H9 (cell line): ENCODE results near the gene RABGAP1L. TPM values are rescaled to one million over a fixed set of nuclear protein-coding genes. Genes with fewer than 3 reads are reported as not detected.

ENCODE experiments used
- DNase-seq: peaks from one replicate; pipeline ENCODE4 v3.0.0-alpha.2; 2017
- H2AFZ ChIP-seq: one replicate; pipeline ENCODE4 v1.6.1; 2013; ENCODE audit warnings: mild to moderate bottlenecking, low read length, control low read depth, moderate library complexity
- H2AK5ac ChIP-seq: 2 replicates; pipeline ENCODE4 v1.6.1; 2013; ENCODE audit warnings: low read length, control low read depth, mixed read lengths; ENCODE audit not compliant: insufficient read length
- H2BK120ac ChIP-seq: one replicate; pipeline ENCODE4 v1.6.1; 2013; ENCODE audit warnings: low read depth, mild to moderate bottlenecking, low read length, control low read depth, inconsistent platforms; ENCODE audit not compliant: poor library complexity, severe bottlenecking
- H2BK12ac ChIP-seq: 2 replicates; pipeline ENCODE4 v1.6.1; 2013; ENCODE audit warnings: low read length, control low read depth, mixed read lengths, low read depth; ENCODE audit not compliant: insufficient read length
- H2BK15ac ChIP-seq: 2 replicates; pipeline ENCODE4 v1.6.1; 2013; ENCODE audit warnings: low read depth, low read length, control low read depth
- H2BK20ac ChIP-seq: one replicate; pipeline ENCODE4 v1.6.1; 2013; ENCODE audit warnings: low read depth, mild to moderate bottlenecking, low read length, control low read depth, inconsistent platforms; ENCODE audit not compliant: poor library complexity, severe bottlenecking
- H2BK5ac ChIP-seq: 2 replicates; pipeline ENCODE4 v1.6.1; 2013; ENCODE audit warnings: low read length, control low read depth, mixed read lengths; ENCODE audit not compliant: insufficient read length
- H3K14ac ChIP-seq: 2 replicates; pipeline ENCODE4 v1.6.1; 2013; ENCODE audit warnings: low read length, control low read depth; ENCODE audit not compliant: insufficient read depth
- H3K18ac ChIP-seq: 2 replicates; pipeline ENCODE4 v1.6.1; 2013; ENCODE audit warnings: low read depth, mild to moderate bottlenecking, mixed read lengths, low read length, control low read depth; ENCODE audit not compliant: insufficient read length
- H3K23ac ChIP-seq: 2 replicates; pipeline ENCODE4 v1.6.1; 2013; ENCODE audit warnings: low read length, control low read depth, mixed read lengths, low read depth; ENCODE audit not compliant: insufficient read length
- H3K23me2 ChIP-seq: 2 replicates; pipeline ENCODE4 v1.6.1; 2013; ENCODE audit warnings: low read depth, mild to moderate bottlenecking, mixed read lengths, low read length, control low read depth; ENCODE audit not compliant: insufficient read length, poor library complexity, severe bottlenecking
- H3K27ac ChIP-seq: 2 replicates; pipeline ENCODE4 v1.5.1; 2013; ENCODE audit warnings: low read length, control low read depth, mixed read lengths, low read depth; ENCODE audit not compliant: insufficient read length
- H3K27me3 ChIP-seq: 2 replicates; pipeline ENCODE4 v1.6.1; 2013; ENCODE audit warnings: low read length, control low read depth, inconsistent platforms; ENCODE audit not compliant: insufficient read depth
- H3K4ac ChIP-seq: 2 replicates; pipeline ENCODE4 v1.6.1; 2013; ENCODE audit warnings: low read depth, mild to moderate bottlenecking, control low read depth, inconsistent platforms, low read length, moderate library complexity
- H3K4me1 ChIP-seq: 2 replicates; pipeline ENCODE4 v1.6.1; 2013; ENCODE audit warnings: low read length, control low read depth, inconsistent platforms; ENCODE audit not compliant: insufficient read depth
- H3K4me2 ChIP-seq: 2 replicates; pipeline ENCODE4 v1.6.1; 2013; ENCODE audit warnings: low read length, control low read depth, mixed read lengths; ENCODE audit not compliant: insufficient read length, insufficient read depth
- H3K56ac ChIP-seq: 2 replicates; pipeline ENCODE4 v1.6.1; 2013; ENCODE audit warnings: low read depth, mild to moderate bottlenecking, mixed read lengths, low read length, control low read depth; ENCODE audit not compliant: insufficient read length
- H3K79me1 ChIP-seq: 2 replicates; pipeline ENCODE4 v1.6.1; 2013; ENCODE audit warnings: low read depth, mild to moderate bottlenecking, moderate library complexity, low read length, control low read depth, inconsistent platforms; ENCODE audit not compliant: insufficient read depth, poor library complexity, severe bottlenecking
- H3K79me2 ChIP-seq: 2 replicates; pipeline ENCODE4 v1.6.1; 2013; ENCODE audit warnings: low read length, control low read depth, inconsistent platforms; ENCODE audit not compliant: insufficient read depth
- H3K9ac ChIP-seq: 2 replicates; pipeline ENCODE4 v1.6.1; 2013; ENCODE audit warnings: low read length, control low read depth, mixed read lengths; ENCODE audit not compliant: insufficient read length; ENCODE audit errors: extremely low read depth
- H3K9me3 ChIP-seq: one replicate; pipeline ENCODE4 v1.6.1; 2013; ENCODE audit warnings: low read depth, low read length, inconsistent platforms; ENCODE audit not compliant: control insufficient read depth
- H3T11ph ChIP-seq: one replicate; pipeline ENCODE4 v1.6.1; 2013; ENCODE audit warnings: mild to moderate bottlenecking, low read length, control low read depth, inconsistent platforms
- H4K20me1 ChIP-seq: one replicate; pipeline ENCODE4 v1.6.1; 2013; ENCODE audit not compliant: control insufficient read depth, insufficient read length, insufficient read depth
- H4K5ac ChIP-seq: 2 replicates; pipeline ENCODE4 v1.6.1; 2013; ENCODE audit warnings: low read depth, mild to moderate bottlenecking, mixed read lengths, low read length, control low read depth; ENCODE audit not compliant: insufficient read length
- H4K8ac ChIP-seq: replicated peaks from 2 replicates; pipeline ENCODE4 v1.6.1; 2013; ENCODE audit warnings: low read length, control low read depth, mixed read lengths, low read depth; ENCODE audit not compliant: insufficient read length
- H4K91ac ChIP-seq: 2 replicates; pipeline ENCODE4 v1.6.1; 2013; ENCODE audit warnings: low read depth, mild to moderate bottlenecking, moderate library complexity, mixed read lengths, low read length, control low read depth; ENCODE audit not compliant: insufficient read length
- H3K27ac Mint-ChIP-seq, 3 experiments: 2 replicates in 2 of 3; 3 replicates in 1 of 3; pipeline ENCODE4 v1.8.0; 2020 to 2021; ENCODE audit warnings: mixed read lengths in 3 of 3, mild to moderate bottlenecking in 1 of 3, moderate library complexity in 1 of 3
- H3K27me3 Mint-ChIP-seq: 2 replicates; pipeline ENCODE4 v1.8.0; 2021; ENCODE audit warnings: low read depth, mild to moderate bottlenecking, moderate library complexity, mixed read lengths
- H3K36me3 Mint-ChIP-seq, 3 experiments: 2 replicates in 2 of 3; 3 replicates in 1 of 3; pipeline ENCODE4 v1.8.0; 2020 to 2021; ENCODE audit warnings: low read depth in 3 of 3, mixed read lengths in 3 of 3; ENCODE audit not compliant: insufficient read depth in 1 of 3
- H3K4me1 Mint-ChIP-seq, 2 experiments: 2 replicates each; pipeline ENCODE4 v1.8.0; 2020; ENCODE audit warnings: mixed read lengths in 2 of 2
- H3K4me3 Mint-ChIP-seq, 2 experiments: 2 replicates in 1 of 2; 3 replicates in 1 of 2; pipeline ENCODE4 v1.8.0; 2020 to 2021; ENCODE audit warnings: mild to moderate bottlenecking in 2 of 2, mixed read lengths in 2 of 2, moderate library complexity in 1 of 2
- H3K9me3 Mint-ChIP-seq, 2 experiments: 2 replicates in 1 of 2; 3 replicates in 1 of 2; pipeline ENCODE4 v1.8.0; 2020; ENCODE audit warnings: mild to moderate bottlenecking in 2 of 2, mixed read lengths in 2 of 2, moderate library complexity in 1 of 2
- CTCF ChIP-seq: fragments of 200-600 bp; sonication (generic); conservative IDR thresholded peaks from 3 replicates; pipeline ENCODE4 v1.8.0; 2021; ENCODE audit warnings: antibody characterized with exemption, mild to moderate bottlenecking
- WGBS: extraction: QIAGEN DNeasy Blood & Tissue Kit; methylation state at CpG from one replicate; pipeline ENCODE4 v1.1.7; 2013; ENCODE audit warnings: missing lambda C conversion rate, low lambda C conversion rate, mixed read lengths; ENCODE audit not compliant: insufficient read length; ENCODE audit errors: extremely low coverage; 5-methylcytosine and 5-hydroxymethylcytosine counted together
- total RNA-seq: library from RNA; stranded (reverse); gene quantifications from 2 replicates; pipeline ENCODE4 v1.2.1, GENCODE V29; 2021

Gene RABGAP1L
- total RNA-seq, 1 experiment from 2014 or later = 147 TPM

GRCh38 chr1:174358786-174359453 is 199.6 kb downstream of the RABGAP1L start:
- Histone ChIP-seq H3K9ac (no peak overlapping the region), H3K23ac (no peak overlapping the region), H4K8ac (no peak overlapping the region), H2BK15ac (no peak overlapping the region), H3K9me3 (no peaks in the 10 kb centered on the region), H3K4me2 (no peak overlapping the region), H3K27ac (no peak overlapping the region), H3K27me3 (no peaks in the 10 kb centered on the region), H3K4me1 (no peaks in the 10 kb centered on the region), H3K18ac (no peak overlapping the region), H3K4ac (no peak overlapping the region), H3K23me2 (no peaks in the 10 kb centered on the region), H3K79me2 (no peaks in the 10 kb centered on the region), H4K91ac (no peak overlapping the region), H2BK12ac (no peak overlapping the region), H2BK120ac (no peak overlapping the region), H2BK5ac (no peak overlapping the region), H3T11ph (no peak overlapping the region), H4K20me1 (no peaks in the 10 kb centered on the region), H3K56ac (no peak overlapping the region), H3K79me1 (no peaks in the 10 kb centered on the region), H2AK5ac (no peak overlapping the region), H3K14ac (no peak overlapping the region), H2AFZ (no peak overlapping the region), H2BK20ac (no peak overlapping the region), H4K5ac (no peak overlapping the region)
- peak; percentile 40; the same call in 2 of the 3 replicates for TF ChIP-seq CTCF
- no peaks in the 10 kb centered on the region; the same call in 1 of the 2 replicates for H3K27me3 Mint-ChIP-seq
- H3K9me3 Mint-ChIP-seq = no peaks in the 10 kb centered on the region
- H3K4me1 Mint-ChIP-seq = no peaks in the 10 kb centered on the region
- H3K27ac Mint-ChIP-seq = no peak overlapping the region
- H3K36me3 Mint-ChIP-seq = no peaks in the 10 kb centered on the region
- WGBS = no CpG with 5 or more reads among the region's 6 CpGs
- H3K4me3 Mint-ChIP-seq = no peak overlapping the region
- no peak for DNase-seq
